Motor neuron (in vitro differentiated cells): Measurements from ENCODE around the gene SLC17A9. TPM values are rescaled to one million over a fixed set of nuclear protein-coding genes. Genes with fewer than 3 reads are reported as not detected.

Source experiments
- ATAC-seq, 8 experiments: fragments of 200-7000 bp; cut with Tn5 transposase; replicated peaks in 6 of 8; 2 replicates each; pipeline ENCODE4 v1.8.0; 2021; ENCODE audit warnings: mild to moderate bottlenecking in 8 of 8, moderate library complexity in 8 of 8
- H3K27ac ChIP-seq, 2 donors: fragments of 250-450 bp; sonication (Bioruptor Pico); 2 replicates each; pipeline ENCODE4 v1.9.0; 2021; ENCODE audit warnings: antibody characterized with exemption in 2 of 2, mild to moderate bottlenecking in 2 of 2, moderate library complexity in 1 of 2
- H3K4me1 ChIP-seq, 2 donors: fragments of 250-450 bp; sonication (Bioruptor Pico); replicated peaks in 1 of 2; 2 replicates each; pipeline ENCODE4 v1.6.1; 2021; ENCODE audit warnings: antibody characterized with exemption in 2 of 2, mild to moderate bottlenecking in 2 of 2, moderate library complexity in 1 of 2
- H3K4me3 ChIP-seq, 5 donors: fragments of 250-450 bp; sonication (Bioruptor Pico); 2 replicates each; pipeline ENCODE4 v1.9.0; 2021; ENCODE audit warnings: antibody characterized with exemption in 5 of 5, mild to moderate bottlenecking in 5 of 5, moderate library complexity in 4 of 5
- WGBS, 10 experiments: fragments of 450-650 bp; shearing (Covaris generic); methylation state at CpG; one replicate each; pipeline ENCODE4 v1.0.0; 2022; 5-methylcytosine and 5-hydroxymethylcytosine counted together
- in situ Hi-C, 9 experiments: fragments of 400-800 bp; cut with MboI; loops; one replicate each; pipeline ENCODE4 v1.15.0; 2021; ENCODE audit warnings: low sequenced_read_pairs in 9 of 9, low pct_unique_long_range_greater_than_20kb in 2 of 9; ENCODE audit not compliant: unreplicated experiment in 9 of 9
- total RNA-seq, 8 experiments: library from RNA; unstranded; fragments of 300-600 nt; gene quantifications; 2 replicates each; pipeline versions ENCODE4 v1.2.3 to v1.2.4, GENCODE V29; 2022

The SLC17A9 gene
- total RNA-seq, 8 experiments from 2014 or later, result 0.13 to 18.0 (median 1.00) TPM; not detected in 1

GRCh38 chr20:62964700-62965099 lies 12.2 kb downstream of the SLC17A9 start:
- ATAC-seq, result no peak
- no peak overlapping the region for H3K27ac ChIP-seq
- in situ Hi-C loops, result no loop called here
- 37 to 88% (median 80%) methylated on average over 1 to 12 of the region's 20 CpGs; no CpG with 5 or more reads in 4 of the 10 experiments for whole genome bisulfite sequencing, 10 experiments
- no peaks in the 10 kb centered on the region for H3K4me1 ChIP-seq
- no peak overlapping the region for H3K4me3 ChIP-seq

DNA sequence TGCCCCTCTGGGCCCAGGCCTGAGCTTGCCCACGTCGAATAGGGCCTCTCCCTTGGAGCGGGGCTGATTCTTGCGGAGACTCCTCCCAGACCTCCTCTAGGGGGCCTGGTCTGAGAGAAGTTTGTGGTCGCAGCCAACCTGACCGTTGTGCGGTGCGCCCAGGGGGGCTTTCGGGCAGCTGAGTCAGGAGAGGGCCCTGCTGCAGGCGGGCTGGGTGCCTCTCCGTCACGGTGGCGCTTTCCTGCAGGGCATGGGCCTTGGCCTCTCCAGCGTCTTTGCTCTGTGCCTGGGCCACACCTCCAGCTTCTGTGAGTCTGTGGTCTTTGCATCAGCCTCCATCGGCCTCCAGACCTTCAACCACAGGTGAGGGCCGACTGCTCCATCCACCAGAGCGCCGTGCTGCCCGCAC lies 12.9 kb downstream of the SLC17A9 start:
- in situ Hi-C loops, result no loop called here
- 85 to 100% (median 90%) methylated on average over 1 to 7 of the region's 19 CpGs; no CpG with 5 or more reads in 5 of the 10 experiments for WGBS, 10 experiments
- Histone ChIP-seq H3K27ac (no peak overlapping the region), H3K4me1 (no peaks in the 10 kb centered on the region), H3K4me3 (no peak overlapping the region)
- ATAC-seq, result peak in 1 of 8 experiments; percentile 12

GRCh38 chr20:62966212-62967148 lies 14.0 kb downstream of the SLC17A9 start:
- no peak for ATAC-seq
- H3K27ac ChIP-seq, result no peak overlapping the region
- WGBS, 10 experiments, result 40 to 100% (median 73%) methylated on average over 1 to 7 of the region's 27 CpGs; no CpG with 5 or more reads in 1 of the 10 experiments
- in situ Hi-C loops, result no loop called here
- no peaks in the 10 kb centered on the region for H3K4me1 ChIP-seq
- no peak overlapping the region for H3K4me3 ChIP-seq

GRCh38 chr20:62967149-62967501 lies 14.6 kb downstream of the SLC17A9 start:
- Histone ChIP-seq H3K27ac (no peak overlapping the region), H3K4me3 (no peak overlapping the region), H3K4me1 (no peaks in the 10 kb centered on the region)
- in situ Hi-C loops, result no loop called here
- no peak for ATAC-seq
- WGBS, 10 experiments, result 80 to 100% methylated on average over 1 to 3 of the region's 6 CpGs; no CpG with 5 or more reads in 8 of the 10 experiments

- Histone ChIP-seq H3K4me3 (no peak overlapping the region), H3K27ac (no peak overlapping the region), H3K4me1 (peaks cover 0 to 3% of the 10 kb centered on the region in 2 donors)
- WGBS, 10 experiments, result 77 to 100% (median 94%) methylated on average over 1 to 12 of the region's 27 CpGs; no CpG with 5 or more reads in 5 of the 10 experiments
- in situ Hi-C loops, result no loop called here
- no peak for ATAC-seq
Observed at GRCh38 chr20:62967628-62968351, 15.3 kb downstream of the SLC17A9 start.

- 16 to 91% (median 69%) methylated on average over 6 to 13 of the region's 21 CpGs; no CpG with 5 or more reads in 1 of the 10 experiments for WGBS, 10 experiments
- in situ Hi-C loops, result no loop called here
- H3K27ac ChIP-seq, result no peak overlapping the region
- no peak overlapping the region for H3K4me3 ChIP-seq
- H3K4me1 ChIP-seq, result peaks cover 0 to 4% of the 10 kb centered on the region in 2 donors
- ATAC-seq, result no peak
Observed at GRCh38 chr20:62968378-62969178, 16.1 kb downstream of the SLC17A9 start.

GRCh38 chr20:62969179-62969760 lies 16.8 kb downstream of the SLC17A9 start:
- Histone ChIP-seq H3K4me1 (peaks cover 0 to 4% of the 10 kb centered on the region in 2 donors), H3K27ac (no peak overlapping the region), H3K4me3 (no peak overlapping the region)
- ATAC-seq, result no peak
- in situ Hi-C loops, result no loop called here
- 29 to 100% (median 68%) methylated on average over 2 to 14 of the region's 16 CpGs; no CpG with 5 or more reads in 4 of the 10 experiments for WGBS, 10 experiments

DNA sequence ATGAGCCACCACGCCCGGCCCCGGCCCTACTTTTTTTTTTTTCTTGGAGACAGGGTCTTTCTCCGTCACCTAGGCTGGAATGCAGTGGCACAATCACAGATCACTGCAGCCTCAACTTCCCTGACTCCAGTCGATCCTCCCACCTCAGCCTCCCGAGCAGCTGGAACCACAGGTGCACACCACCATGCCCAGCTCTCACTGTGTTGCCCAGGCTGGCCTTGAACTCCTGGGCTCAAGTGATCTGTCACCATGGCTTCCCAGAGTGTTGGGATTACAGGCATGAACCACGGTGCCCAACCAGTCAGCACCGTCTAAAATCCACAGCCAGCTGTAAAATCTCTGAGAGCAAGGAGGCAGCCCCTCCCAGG lies 17.4 kb downstream of the SLC17A9 start:
- Histone ChIP-seq H3K27ac (no peak overlapping the region), H3K4me1 (peaks cover 0 to 7% of the 10 kb centered on the region in 2 donors), H3K4me3 (no peak overlapping the region)
- WGBS, 10 experiments, result 50 to 86% (median 70%) methylated on average over 1 to 4 of the region's 8 CpGs; no CpG with 5 or more reads in 5 of the 10 experiments
- ATAC-seq, result no peak
- in situ Hi-C loops, result no loop called here

DNA sequence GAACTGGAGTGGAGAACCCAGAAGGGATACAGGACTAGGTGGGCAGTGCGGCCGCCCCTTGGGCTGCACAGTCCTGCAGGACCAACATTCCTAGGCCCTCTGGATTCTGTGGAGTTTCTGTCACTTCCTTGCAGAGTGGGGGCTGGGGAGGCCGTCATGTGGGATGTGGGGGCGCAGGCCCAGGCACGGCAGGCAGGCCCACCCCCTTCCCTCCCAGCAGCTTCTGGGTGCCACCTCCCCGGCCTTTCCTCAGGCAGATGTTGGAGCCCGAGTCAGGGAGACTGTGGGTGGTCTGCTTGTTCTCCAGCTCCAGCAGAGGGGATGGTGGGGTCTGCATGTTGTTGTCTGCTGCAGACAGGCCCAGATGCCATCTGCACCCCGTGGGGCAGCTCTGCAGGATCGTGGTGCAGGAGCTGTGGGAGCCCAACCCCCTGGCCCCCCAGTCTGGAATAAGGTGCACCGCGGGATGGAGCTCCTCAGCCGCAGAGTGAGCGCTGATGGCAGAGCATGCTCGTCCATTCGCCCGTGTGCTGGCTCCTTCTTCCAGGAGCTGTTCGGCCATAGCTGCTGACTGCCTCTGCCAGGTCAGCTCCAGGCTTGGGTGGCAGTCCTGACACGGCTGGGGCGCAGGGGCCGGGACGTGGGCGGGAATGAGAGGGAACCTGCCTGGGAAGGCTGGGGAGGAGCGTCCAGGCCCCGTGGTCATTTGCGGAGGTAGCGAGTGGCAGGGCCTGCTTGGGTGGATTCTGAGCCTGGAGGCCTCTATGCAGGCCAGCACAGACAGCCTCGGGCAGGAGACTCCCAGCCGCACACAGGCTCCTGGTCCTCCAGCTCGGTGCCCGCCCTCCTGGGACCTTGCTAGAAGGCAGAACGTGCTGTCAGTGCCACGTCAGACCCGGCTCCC lies 18.1 kb downstream of the SLC17A9 start:
- no peak overlapping the region for H3K27ac ChIP-seq
- in situ Hi-C loops, result no loop called here
- ATAC-seq, result peak in 2 of 8 experiments; percentile 5 to 8
- H3K4me1 ChIP-seq, result peaks cover 0 to 7% of the 10 kb centered on the region in 2 donors
- WGBS, 10 experiments, result 63 to 85% (median 80%) methylated on average over 1 to 6 of the region's 33 CpGs; no CpG with 5 or more reads in 6 of the 10 experiments
- H3K4me3 ChIP-seq, result no peak overlapping the region

DNA sequence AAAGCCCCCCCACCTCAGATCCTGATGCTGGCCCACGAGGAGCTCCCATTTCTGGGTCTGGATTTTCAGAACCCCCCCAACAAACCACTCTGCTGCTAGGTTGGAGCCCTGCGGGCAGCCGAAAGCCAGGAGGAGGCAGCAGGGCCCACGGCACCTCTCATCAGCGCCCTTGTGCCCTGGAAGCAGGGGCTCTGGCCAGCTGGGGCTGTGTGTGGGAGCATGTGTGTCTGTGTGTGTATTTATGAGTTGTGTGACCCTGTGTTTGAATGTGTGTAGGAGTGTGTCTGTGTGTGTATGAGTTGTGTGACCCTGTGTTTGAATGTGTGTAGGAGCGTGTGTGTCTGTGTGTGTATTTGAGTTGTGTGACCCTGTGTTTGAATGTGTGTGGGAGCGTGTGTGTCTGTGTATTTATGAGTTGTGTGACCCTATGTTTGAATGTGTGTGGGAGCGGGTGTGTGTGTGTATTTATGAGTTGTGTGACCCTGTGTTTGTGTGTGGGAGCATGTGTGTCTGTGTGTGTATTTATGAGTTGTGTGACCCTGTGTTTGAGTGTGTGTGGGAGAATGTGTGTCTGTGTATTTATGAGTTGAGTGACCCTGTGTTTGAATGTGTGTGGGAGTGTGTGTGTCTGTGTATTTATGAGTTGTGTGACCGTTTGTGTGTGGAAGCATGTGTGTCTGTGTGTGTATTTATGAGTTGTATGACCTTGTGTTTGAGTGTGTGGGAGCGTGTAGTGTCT lies 18.9 kb downstream of the SLC17A9 start:
- no peak overlapping the region for H3K4me3 ChIP-seq
- WGBS, 10 experiments, result 0 to 100% (median 50%) methylated on average over 1 to 3 of the region's 10 CpGs; no CpG with 5 or more reads in 4 of the 10 experiments
- H3K4me1 ChIP-seq, result peaks cover 0 to 7% of the 10 kb centered on the region in 2 donors
- H3K27ac ChIP-seq, result no peak overlapping the region
- in situ Hi-C loops, result no loop called here
- no peak for ATAC-seq
